LNCaP clone FGC (cell line): ENCODE measurements around the gene ZNRF2.

Source experiments
- DNase-seq: peaks from one replicate; pipeline ENCODE4 v3.0.0-alpha.2; 2011; ENCODE audit warnings: low read depth
- H3K4me3 ChIP-seq: 2 replicates; pipeline ENCODE4 v1.5.1; 2011; ENCODE audit warnings: mild to moderate bottlenecking, low read depth, low read length, control low read depth
- TF ChIP-seq, protein P1 (sequence below): IDR thresholded peaks from 2 replicates; pipeline ENCODE4 v1.5.1; 2012; ENCODE audit warnings: mild to moderate bottlenecking; ENCODE audit not compliant: control insufficient read depth, insufficient read depth; ENCODE audit errors: extremely low read depth

The ZNRF2 gene

DNA sequence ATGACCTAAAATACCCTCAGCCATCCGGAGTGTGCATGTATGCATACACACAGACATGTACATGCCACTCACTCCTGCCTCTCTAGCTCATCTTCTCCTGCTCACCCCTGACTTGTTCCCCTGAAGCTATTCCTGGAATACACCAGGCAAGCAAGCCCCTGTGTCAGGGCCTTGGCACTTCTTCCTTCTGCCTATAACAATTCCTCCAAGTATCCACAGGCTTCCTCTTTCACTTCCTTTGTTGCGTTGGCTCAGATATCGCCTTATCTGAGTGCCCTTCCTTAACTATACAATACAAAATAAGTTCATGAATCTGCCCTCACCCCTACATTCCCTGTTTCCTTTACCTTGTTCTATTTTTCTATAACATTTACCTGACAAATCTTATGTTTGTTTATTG lies 105.4 kb downstream of the ZNRF2 start:
- DNase-seq, result no peak
- TF ChIP-seq, protein P1, sequence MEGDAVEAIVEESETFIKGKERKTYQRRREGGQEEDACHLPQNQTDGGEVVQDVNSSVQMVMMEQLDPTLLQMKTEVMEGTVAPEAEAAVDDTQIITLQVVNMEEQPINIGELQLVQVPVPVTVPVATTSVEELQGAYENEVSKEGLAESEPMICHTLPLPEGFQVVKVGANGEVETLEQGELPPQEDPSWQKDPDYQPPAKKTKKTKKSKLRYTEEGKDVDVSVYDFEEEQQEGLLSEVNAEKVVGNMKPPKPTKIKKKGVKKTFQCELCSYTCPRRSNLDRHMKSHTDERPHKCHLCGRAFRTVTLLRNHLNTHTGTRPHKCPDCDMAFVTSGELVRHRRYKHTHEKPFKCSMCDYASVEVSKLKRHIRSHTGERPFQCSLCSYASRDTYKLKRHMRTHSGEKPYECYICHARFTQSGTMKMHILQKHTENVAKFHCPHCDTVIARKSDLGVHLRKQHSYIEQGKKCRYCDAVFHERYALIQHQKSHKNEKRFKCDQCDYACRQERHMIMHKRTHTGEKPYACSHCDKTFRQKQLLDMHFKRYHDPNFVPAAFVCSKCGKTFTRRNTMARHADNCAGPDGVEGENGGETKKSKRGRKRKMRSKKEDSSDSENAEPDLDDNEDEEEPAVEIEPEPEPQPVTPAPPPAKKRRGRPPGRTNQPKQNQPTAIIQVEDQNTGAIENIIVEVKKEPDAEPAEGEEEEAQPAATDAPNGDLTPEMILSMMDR, result no peak
- H3K4me3 ChIP-seq, result no peak overlapping the region

DNA sequence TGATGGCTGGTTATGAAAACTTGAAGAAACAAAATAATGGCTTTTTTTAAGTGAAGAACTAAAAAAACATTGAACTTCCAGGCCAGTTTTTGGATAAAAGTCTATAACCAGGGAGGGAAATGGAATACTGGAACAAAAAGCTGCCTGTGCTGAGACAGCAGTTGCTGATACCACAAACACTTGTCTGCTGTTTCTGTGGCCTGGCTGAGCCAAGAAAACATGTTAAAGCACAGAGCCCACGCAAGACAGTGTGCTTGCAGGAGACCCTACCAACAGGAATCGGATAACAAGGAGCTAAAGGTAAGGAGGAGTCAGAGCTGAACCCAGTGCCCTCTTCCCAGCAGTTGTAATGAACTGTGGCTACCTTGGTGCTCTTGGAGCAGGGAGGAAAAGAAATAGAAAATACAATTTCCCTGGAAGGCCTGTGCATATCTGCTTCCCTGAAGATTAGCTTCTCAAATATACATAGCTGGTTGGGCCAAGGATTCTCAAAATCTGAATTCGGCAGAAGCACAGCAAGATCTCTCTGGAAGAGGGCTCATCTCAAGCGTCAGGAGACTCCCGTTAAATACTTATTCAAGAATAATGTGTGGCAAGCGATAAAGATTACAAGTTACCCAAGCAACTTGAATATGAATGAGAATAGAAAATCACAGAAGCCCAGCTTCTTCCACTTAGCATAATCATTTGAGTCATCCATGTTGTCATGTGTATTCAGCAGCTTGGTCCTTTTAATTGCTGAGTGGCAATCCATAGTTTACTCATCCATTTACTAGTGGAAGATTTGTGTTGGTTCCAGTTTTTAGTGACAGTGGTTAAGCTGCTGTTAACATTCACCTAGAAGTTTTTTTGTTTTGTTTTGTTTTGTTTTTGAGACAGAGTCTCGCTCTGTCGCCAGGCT lies 106.6 kb downstream of the ZNRF2 start:
- no peak overlapping the region for H3K4me3 ChIP-seq
- TF ChIP-seq, protein P1, result no peak
- DNase-seq, result no peak

DNA sequence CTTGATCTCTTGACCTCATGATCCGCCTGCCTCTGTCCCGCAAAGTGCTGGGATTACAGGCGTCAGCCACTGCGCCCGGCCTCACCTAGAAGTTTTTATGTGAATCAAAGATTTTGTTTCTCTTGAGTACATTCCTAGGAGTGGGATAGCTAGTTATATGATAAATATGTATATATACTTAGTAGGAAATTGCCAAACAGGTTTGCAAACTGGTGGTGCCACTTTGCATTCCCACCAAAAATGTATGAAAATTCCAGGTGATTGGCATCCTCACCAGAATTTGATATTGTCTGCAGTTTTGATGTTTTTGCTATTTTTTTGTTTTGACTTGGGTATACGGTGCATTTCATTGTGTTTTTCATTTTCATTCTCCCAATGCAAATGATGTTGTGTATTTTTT lies 107.4 kb downstream of the ZNRF2 start:
- TF ChIP-seq, protein P1, result no peak
- no peak for DNase-seq
- H3K4me3 ChIP-seq, result no peak overlapping the region

DNA sequence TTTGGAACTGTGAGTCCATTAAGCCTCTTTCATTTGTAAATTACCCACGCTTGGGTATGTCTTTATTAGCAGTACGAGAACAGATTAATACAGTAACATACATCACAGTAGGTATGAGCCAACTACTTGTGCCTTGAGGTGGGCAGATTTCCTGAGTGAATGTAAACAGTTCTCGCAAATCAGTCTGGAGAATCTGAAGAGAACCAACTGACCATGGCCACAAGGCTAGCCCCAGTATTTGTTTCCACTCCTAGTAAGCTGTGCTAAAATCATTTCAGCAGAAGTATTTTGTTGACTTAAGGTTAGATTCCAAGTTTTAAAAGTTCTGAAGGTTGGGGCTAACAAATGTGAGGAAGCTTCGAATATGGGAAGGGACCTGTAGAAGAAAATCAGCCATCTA lies 111.3 kb downstream of the ZNRF2 start:
- TF ChIP-seq, protein P1, result no peak
- DNase-seq, result no peak
- no peak overlapping the region for H3K4me3 ChIP-seq

DNA sequence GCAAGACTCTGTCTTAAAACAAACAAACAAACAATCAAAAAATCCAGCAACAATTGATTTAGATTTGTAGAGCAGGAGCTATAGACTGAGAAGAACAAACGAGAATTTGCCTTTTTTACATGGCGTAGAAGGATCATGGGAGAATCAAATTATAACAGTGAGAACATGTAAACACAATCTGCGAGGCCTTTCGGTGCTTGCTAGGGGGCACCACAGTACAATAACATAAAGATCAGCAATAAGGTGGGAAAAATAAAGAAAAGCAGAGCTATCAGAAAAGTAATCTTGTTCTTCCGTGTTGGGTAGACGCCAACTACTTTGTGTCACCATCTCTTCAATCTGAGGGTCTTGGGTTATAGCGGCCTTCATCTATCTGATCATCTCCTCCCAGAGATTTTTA lies 112.0 kb downstream of the ZNRF2 start:
- H3K4me3 ChIP-seq, result no peak overlapping the region
- TF ChIP-seq, protein P1, result no peak
- DNase-seq, result no peak

DNA sequence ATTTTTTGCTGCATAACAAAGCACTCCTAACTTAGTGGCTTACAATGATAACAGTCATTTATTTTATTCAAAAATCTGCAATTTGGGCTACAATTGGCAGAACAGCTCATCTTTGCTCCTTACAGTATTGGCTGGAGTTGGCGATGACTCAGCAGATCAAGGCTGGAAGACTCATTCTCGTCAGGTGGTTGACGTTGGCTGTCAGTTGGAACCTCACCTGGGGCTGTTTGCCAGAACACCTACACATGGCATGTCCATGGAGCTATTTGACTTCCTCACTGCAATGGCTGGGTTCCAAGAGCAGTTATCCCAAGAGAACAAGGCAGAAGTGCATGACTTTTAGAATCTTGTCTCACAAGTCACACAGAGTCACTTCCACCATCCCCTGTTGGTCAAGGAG lies 119.1 kb downstream of the ZNRF2 start:
- TF ChIP-seq, protein P1, result no peak
- no peak overlapping the region for H3K4me3 ChIP-seq
- peak; percentile 82 for DNase-seq

DNA sequence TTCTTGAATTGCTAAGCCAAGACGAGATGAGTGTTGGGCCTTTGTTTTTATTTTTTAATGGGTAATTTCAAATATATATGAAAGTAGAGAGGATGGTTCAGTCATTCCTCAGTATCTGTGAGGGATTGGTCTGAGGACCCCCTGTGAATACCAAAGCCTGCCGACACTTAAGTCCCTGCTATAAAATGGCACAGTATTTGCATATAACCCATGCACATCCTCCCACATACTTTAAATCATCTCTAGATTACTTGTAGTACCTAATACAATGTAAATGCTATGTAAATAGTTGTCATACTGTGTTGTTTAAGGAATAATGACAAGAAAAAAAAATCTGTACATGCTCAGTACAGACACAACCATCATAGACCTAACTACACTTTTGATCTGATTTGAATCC lies 120.8 kb downstream of the ZNRF2 start:
- TF ChIP-seq, protein P1, result no peak
- no peak overlapping the region for H3K4me3 ChIP-seq
- DNase-seq, result no peak
